ENCODE data around the gene LRRFIP1. TPM values are rescaled to one million over a fixed set of nuclear protein-coding genes. Genes with fewer than 3 reads are reported as not detected.
"Not testable (repeated sequence)": the region's sequence is repeated elsewhere in the genome, so short reads cannot be mapped to it uniquely, and the experiment has no call there.

Gene LRRFIP1
- total RNA-seq, 1 donor from 2014 or later = 91.5 TPM

DNA sequence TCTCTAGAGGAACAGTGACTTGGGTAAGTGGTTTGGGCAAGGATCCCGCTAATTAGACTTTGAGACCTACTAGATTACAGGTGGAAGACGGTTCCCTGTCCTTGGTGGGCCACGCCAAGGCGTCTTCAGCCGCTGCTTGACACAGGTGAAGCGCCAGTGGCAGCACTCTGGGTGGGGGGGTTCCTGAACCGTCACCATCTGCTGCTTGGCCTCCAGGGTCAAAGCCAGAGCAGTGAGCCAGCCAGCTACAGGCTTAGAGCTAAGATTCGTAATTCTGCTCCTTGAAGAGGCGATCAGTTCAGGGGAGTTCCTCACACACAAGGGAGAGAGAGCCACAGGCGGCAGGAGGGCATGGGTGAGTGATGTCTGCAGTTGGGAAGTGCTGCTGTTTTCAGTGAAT is 131.8 kb downstream of the LRRFIP1 start:
- no peaks in the 10 kb centered on the region for H3K9me3 Mint-ChIP-seq (ENCODE audit: low read depth)
- no peak for DNase-seq (ENCODE audit: low spot score)
- TF ChIP-seq, protein P1, sequence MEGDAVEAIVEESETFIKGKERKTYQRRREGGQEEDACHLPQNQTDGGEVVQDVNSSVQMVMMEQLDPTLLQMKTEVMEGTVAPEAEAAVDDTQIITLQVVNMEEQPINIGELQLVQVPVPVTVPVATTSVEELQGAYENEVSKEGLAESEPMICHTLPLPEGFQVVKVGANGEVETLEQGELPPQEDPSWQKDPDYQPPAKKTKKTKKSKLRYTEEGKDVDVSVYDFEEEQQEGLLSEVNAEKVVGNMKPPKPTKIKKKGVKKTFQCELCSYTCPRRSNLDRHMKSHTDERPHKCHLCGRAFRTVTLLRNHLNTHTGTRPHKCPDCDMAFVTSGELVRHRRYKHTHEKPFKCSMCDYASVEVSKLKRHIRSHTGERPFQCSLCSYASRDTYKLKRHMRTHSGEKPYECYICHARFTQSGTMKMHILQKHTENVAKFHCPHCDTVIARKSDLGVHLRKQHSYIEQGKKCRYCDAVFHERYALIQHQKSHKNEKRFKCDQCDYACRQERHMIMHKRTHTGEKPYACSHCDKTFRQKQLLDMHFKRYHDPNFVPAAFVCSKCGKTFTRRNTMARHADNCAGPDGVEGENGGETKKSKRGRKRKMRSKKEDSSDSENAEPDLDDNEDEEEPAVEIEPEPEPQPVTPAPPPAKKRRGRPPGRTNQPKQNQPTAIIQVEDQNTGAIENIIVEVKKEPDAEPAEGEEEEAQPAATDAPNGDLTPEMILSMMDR (IDR thresholded peaks at IDR 0.05) = no peak
- no peak overlapping the region for H3K4me3 Mint-ChIP-seq (ENCODE audit: unreplicated experiment)
- no peaks in the 10 kb centered on the region for H3K27me3 Mint-ChIP-seq (ENCODE audit: low read depth)
- no peak overlapping the region for H3K27ac Mint-ChIP-seq (ENCODE audit: unreplicated experiment)
- peaks cover 52% of the 10 kb centered on the region for H3K36me3 Mint-ChIP-seq (ENCODE audit: low read depth)
- peaks cover 6% of the 10 kb centered on the region for H3K4me1 Mint-ChIP-seq (ENCODE audit: low read depth)

DNA sequence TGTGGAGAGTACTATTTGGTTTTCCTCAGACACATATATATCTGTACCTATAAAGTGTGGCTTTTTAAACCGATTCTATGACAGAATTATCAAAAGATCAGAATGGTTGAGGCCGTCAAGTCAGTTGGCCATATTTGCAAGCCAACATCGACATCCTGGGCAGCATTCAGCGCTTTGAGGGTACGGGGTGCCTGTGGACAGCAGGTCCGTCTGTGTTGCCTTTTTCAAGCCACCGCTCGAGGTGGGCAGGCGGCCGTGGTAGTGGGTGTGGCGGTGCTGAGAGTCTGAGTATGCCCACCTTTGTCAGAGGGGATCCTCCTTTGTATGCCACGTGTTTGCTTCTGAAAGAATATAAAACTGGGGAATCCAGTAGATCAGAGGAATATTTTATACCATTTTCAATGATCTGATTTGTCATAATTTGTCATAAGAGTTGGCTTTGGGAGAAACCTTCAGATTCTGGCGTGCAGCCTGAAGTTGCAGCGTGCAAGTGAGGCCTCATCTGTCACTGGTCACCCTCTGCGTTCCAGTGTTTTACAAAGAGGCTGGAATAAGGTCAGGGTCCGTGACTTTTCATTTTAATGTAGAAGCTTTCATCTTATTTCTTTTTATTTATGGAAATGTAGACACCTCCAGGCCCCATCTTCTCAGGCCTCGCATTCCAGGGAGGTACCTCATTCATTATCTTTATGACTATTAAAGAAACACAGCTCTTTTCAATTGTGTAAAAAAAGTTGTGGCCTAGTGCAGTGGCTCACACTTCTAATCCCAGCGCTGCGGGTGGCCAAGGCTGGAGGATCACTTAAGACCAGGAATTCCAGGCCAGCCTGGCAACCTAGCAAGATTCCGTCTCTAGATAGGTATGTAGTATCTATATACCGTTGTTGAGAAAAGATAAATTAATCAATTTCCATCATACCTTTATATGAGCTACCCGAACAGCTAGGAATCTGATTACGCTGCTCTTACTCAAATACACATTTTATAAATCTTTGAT is 133.4 kb downstream of the LRRFIP1 start:
- H3K27me3 Mint-ChIP-seq (ENCODE audit: low read depth) = no peaks in the 10 kb centered on the region
- H3K4me1 Mint-ChIP-seq (ENCODE audit: low read depth) = peaks cover 1% of the 10 kb centered on the region
- H3K4me3 Mint-ChIP-seq (ENCODE audit: unreplicated experiment) = no peak overlapping the region
- H3K27ac Mint-ChIP-seq (ENCODE audit: unreplicated experiment) = no peak overlapping the region
- peaks cover 44% of the 10 kb centered on the region for H3K36me3 Mint-ChIP-seq (ENCODE audit: low read depth)
- no peak for DNase-seq (ENCODE audit: low spot score)
- TF ChIP-seq, protein P1 (IDR thresholded peaks at IDR 0.05) = no peak
- no peaks in the 10 kb centered on the region for H3K9me3 Mint-ChIP-seq (ENCODE audit: low read depth)

- not testable (repeated sequence) for H3K4me3 Mint-ChIP-seq (ENCODE audit: unreplicated experiment); H3K9me3 Mint-ChIP-seq (ENCODE audit: low read depth); H3K27me3 Mint-ChIP-seq (ENCODE audit: low read depth); DNase-seq (ENCODE audit: low spot score); H3K27ac Mint-ChIP-seq (ENCODE audit: unreplicated experiment)
- H3K4me1 Mint-ChIP-seq (ENCODE audit: low read depth) = peaks cover 13% of the 10 kb centered on the region
- peaks cover 36% of the 10 kb centered on the region for H3K36me3 Mint-ChIP-seq (ENCODE audit: low read depth)
Measured at GRCh38 chr2:237762291-237763182, 135.2 kb downstream of the LRRFIP1 start.

GRCh38 chr2:237763812-237764211 is 136.4 kb downstream of the LRRFIP1 start:
- Mint-ChIP-seq H3K27me3 (ENCODE audit: low read depth) (no peaks in the 10 kb centered on the region), H3K9me3 (ENCODE audit: low read depth) (no peaks in the 10 kb centered on the region), H3K27ac (ENCODE audit: unreplicated experiment) (no peak overlapping the region), H3K4me1 (ENCODE audit: low read depth) (peaks cover 13% of the 10 kb centered on the region), H3K36me3 (ENCODE audit: low read depth) (peaks cover 32% of the 10 kb centered on the region), H3K4me3 (ENCODE audit: unreplicated experiment) (no peak overlapping the region)
- DNase-seq (ENCODE audit: low spot score) = no peak
- TF ChIP-seq, protein P1 (IDR thresholded peaks at IDR 0.05) = no peak

- H3K27me3 Mint-ChIP-seq (ENCODE audit: low read depth); H3K9me3 Mint-ChIP-seq (ENCODE audit: low read depth); H3K4me3 Mint-ChIP-seq (ENCODE audit: unreplicated experiment); DNase-seq (ENCODE audit: low spot score): not testable (repeated sequence)
- Mint-ChIP-seq H3K27ac (ENCODE audit: unreplicated experiment) (peak overlapping the region; percentile 36), H3K36me3 (ENCODE audit: low read depth) (peaks cover 34% of the 10 kb centered on the region), H3K4me1 (ENCODE audit: low read depth) (peaks cover 13% of the 10 kb centered on the region)
Measured at GRCh38 chr2:237765122-237765521, 137.7 kb downstream of the LRRFIP1 start.

GRCh38 chr2:237765875-237766274 is 138.5 kb downstream of the LRRFIP1 start:
- Mint-ChIP-seq H3K27ac (ENCODE audit: unreplicated experiment) (peak overlapping the region; percentile 95), H3K9me3 (ENCODE audit: low read depth) (no peaks in the 10 kb centered on the region), H3K4me1 (ENCODE audit: low read depth) (peaks cover 13% of the 10 kb centered on the region), H3K36me3 (ENCODE audit: low read depth) (peaks cover 32% of the 10 kb centered on the region), H3K27me3 (ENCODE audit: low read depth) (no peaks in the 10 kb centered on the region), H3K4me3 (ENCODE audit: unreplicated experiment) (no peak overlapping the region)
- TF ChIP-seq, protein P1 (IDR thresholded peaks at IDR 0.05) = no peak
- DNase-seq (ENCODE audit: low spot score) = no peak
